GM06990 (cell line): ENCODE measurements around the gene E2F8.

ENCODE experiments used
- DNase-seq: peaks from one replicate; pipeline ENCODE4 v3.0.0-alpha.2; 2011; ENCODE audit not compliant: insufficient read length; ENCODE audit errors: extremely low read depth
- H3K27me3 ChIP-seq: replicated peaks from 2 replicates; pipeline ENCODE4 v1.6.0; 2011; ENCODE audit warnings: low read length; ENCODE audit not compliant: control insufficient read depth, insufficient read depth
- H3K36me3 ChIP-seq: 2 replicates; pipeline ENCODE4 v1.5.1; 2011; ENCODE audit warnings: low read length; ENCODE audit not compliant: control insufficient read depth, insufficient read depth
- H3K4me3 ChIP-seq: replicated peaks from 2 replicates; pipeline ENCODE4 v1.5.1; 2011; ENCODE audit warnings: low read depth, mild to moderate bottlenecking, control low read depth, low read length
- TF ChIP-seq, protein P1 (sequence below): IDR thresholded peaks from 2 replicates; pipeline ENCODE4 v1.5.1; 2011; ENCODE audit warnings: low read length, control low read depth, mild to moderate bottlenecking, inconsistent platforms; ENCODE audit not compliant: insufficient read depth, poor library complexity, severe bottlenecking

The E2F8 gene

GRCh38 chr11:19176629-19177186 is 64.0 kb downstream of the E2F8 start:
- peaks cover 9% of the 10 kb centered on the region for H3K36me3 ChIP-seq
- H3K4me3 ChIP-seq, result no peak overlapping the region
- TF ChIP-seq, protein P1, sequence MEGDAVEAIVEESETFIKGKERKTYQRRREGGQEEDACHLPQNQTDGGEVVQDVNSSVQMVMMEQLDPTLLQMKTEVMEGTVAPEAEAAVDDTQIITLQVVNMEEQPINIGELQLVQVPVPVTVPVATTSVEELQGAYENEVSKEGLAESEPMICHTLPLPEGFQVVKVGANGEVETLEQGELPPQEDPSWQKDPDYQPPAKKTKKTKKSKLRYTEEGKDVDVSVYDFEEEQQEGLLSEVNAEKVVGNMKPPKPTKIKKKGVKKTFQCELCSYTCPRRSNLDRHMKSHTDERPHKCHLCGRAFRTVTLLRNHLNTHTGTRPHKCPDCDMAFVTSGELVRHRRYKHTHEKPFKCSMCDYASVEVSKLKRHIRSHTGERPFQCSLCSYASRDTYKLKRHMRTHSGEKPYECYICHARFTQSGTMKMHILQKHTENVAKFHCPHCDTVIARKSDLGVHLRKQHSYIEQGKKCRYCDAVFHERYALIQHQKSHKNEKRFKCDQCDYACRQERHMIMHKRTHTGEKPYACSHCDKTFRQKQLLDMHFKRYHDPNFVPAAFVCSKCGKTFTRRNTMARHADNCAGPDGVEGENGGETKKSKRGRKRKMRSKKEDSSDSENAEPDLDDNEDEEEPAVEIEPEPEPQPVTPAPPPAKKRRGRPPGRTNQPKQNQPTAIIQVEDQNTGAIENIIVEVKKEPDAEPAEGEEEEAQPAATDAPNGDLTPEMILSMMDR, result no peak
- no peaks in the 10 kb centered on the region for H3K27me3 ChIP-seq
- no peak for DNase-seq
